HG02678 (cell line): ENCODE data around the gene ZNF79.

Source experiments
- ATAC-seq: cut with Tn5 transposase; IDR thresholded peaks from one replicate; pipeline ENCODE4 v1.9.1; 2021; ENCODE audit warnings: mild to moderate bottlenecking, moderate library complexity; ENCODE audit not compliant: unreplicated experiment

Gene ZNF79

GRCh38 chr9:127423934-127424675 is at the start of gene ZNF79:
Gene ZNF79 (plus strand): TSS chr9:127424382. CDS start chr9:127424788, 406 bp downstream.
- ATAC-seq: peak; percentile 85

DNA sequence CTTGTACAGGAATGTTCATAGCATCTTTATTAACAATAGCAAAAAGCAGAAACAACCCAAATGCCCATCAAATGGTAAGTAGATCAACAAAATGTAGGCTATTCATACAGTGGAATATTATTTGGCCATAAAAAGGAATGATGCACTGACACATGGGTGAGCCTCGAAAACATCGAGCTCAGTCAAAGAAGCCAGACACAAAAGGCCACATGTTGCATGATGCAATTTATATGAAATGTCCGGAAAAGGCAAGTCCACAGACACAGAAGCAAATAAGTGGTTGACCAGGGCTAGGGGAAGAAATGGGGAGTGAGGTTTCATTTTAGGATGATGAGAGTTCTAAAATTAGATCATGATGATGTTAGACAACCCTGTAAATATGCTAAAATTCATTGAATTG is 43.7 kb upstream of the ZNF79 start:
- no peak for ATAC-seq

GRCh38 chr9:127382541-127382940 is 41.6 kb upstream of the ZNF79 start:
- no peak for ATAC-seq

GRCh38 chr9:127384016-127384730 is 40.0 kb upstream of the ZNF79 start:
- ATAC-seq: no peak

DNA sequence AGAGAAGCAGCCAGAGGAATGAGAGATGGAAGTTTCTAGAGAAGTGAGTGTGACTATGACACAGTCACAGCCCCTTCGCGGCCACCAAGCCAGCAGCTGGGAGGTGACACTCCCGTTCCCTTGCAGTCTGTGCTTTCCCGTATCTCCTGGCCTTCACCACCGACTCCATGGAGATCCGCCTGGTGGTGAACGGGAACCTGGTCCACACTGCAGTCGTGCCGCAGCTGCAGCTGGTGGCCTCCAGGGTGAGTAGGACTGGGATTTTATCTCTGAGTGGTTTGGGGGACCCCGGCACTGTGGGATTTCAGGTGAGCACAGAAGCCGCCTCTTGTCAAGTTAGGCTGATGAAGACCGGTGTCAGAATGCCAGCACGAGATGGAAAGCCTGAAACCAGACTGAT is 39.3 kb upstream of the ZNF79 start:
- ATAC-seq: no peak

- ATAC-seq: no peak
Observed at GRCh38 chr9:127386249-127386648, 37.9 kb upstream of the ZNF79 start.

GRCh38 chr9:127386981-127387380 is 37.2 kb upstream of the ZNF79 start:
- no peak for ATAC-seq

GRCh38 chr9:127388037-127388855 is 35.9 kb upstream of the ZNF79 start:
- ATAC-seq: peak; percentile 83

DNA sequence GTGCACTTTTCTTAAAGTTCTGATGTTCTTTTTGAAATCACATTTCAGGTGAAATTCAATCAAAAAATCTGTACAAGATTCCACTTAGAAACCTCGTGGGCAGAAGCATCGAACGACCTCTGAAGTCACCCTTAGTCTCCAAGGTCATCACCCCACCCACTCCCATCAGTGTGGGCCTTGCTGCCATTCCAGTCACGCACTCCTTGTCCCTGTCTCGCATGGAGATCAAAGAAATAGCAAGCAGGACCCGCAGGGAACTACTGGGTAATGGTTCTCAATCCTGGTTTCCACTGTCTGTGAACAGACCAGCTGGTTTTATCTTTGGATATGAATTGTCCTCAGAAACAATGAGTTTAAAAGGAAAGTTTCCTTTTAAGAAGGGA is 35.3 kb upstream of the ZNF79 start:
- ATAC-seq: no peak

DNA sequence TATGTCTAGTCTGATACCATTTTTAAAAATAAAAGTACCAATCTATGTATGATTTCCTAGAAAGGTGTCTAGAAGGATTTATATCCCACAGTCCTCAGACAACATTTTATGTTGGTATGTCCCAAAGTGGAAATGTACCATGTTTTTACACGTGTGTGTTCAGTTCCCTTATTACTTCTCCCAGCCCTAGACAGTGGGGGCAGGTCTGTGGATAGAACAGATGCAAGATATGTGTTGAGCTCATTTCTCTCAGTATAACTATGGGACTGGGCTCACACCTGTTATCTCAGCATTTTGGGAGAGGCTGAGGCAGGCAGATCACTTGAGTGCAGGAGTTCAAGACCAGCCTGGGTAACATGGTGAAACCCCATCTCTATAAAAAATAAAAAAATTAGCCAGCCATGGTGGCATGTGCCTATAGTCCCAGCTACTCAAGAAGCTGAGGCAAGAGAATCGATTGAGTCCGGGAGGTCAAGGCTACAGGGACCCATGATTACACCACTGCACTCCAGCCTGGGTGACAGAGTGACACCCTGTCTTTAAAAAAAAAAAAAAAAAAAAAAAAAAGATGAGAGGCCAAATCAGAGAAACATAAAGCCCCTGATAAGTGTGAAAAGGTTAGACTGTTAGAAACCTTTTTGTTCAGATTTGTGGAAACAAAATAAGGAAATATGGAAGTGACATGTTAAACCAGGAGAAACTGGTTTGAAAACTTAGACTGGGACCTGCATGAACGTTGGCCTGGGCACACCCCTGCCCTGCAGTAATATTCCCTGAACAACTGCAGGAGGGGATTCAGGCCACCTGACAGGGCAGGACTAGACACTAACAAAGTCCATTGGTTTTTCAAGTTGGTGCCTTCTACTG is 34.6 kb upstream of the ZNF79 start:
- ATAC-seq: no peak

- ATAC-seq: no peak
Observed at GRCh38 chr9:127390248-127390545, 34.0 kb upstream of the ZNF79 start.

DNA sequence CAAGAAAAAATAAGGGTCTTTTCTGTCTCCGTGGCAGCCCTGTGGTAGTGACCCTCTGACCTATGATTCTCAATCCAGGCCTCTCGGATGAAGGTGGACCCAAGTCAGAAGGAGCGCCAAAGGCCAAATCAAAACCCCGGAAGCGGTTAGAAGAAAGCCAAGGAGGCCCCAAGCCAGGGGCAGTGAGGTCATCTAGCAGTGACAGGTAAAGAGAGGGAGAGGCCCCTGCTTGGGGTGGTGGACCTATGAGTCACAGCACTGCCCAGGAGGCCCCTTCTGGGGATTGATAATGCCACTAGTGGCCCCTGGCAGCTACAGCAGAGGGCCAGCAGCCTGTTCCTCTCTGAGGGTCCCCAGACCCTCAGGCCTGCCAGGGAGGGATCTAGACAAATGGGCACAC is 33.6 kb upstream of the ZNF79 start:
- ATAC-seq: no peak

DNA sequence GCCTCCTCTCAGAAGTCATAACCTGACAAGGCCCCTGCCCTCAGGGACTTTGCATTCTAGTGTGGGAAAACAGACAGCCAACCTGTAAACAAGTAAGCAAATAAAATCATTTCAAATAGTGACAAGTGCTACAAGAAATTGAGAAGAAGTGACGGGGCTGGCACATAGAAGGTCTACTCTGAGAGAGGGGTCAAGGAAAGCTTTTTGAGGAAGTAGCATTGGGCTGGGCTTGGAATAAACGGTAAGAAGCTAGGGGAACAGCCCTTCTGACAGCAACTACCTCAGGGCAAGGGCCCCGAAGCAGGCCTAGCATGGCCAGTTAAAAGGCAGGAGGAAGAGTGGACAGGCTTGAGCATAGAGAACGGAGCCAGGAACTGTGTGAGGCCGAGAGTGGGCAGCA is 32.0 kb upstream of the ZNF79 start:
- no peak for ATAC-seq

- ATAC-seq: no peak
Observed at GRCh38 chr9:127392976-127393375, 31.2 kb upstream of the ZNF79 start.

DNA sequence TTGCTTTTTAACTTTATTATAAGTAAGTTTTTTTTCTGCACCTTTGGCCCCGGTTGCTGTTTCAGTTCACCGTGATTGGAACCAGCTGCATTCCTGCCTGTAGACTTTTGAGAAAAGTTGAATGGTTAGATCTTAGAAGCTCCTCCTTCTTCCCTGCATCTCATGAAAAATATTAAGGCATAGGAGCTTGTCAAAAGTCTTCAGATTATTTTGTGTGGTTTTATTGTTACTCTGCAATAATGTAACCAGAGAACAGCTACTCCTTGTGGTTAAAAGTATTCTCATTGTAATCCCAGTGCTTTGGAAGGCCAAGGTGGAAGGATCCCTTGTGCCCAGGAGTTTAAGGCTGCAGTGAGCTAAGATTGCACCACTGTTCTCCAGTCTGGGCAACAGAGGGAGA is 30.5 kb upstream of the ZNF79 start:
- ATAC-seq: no peak

DNA sequence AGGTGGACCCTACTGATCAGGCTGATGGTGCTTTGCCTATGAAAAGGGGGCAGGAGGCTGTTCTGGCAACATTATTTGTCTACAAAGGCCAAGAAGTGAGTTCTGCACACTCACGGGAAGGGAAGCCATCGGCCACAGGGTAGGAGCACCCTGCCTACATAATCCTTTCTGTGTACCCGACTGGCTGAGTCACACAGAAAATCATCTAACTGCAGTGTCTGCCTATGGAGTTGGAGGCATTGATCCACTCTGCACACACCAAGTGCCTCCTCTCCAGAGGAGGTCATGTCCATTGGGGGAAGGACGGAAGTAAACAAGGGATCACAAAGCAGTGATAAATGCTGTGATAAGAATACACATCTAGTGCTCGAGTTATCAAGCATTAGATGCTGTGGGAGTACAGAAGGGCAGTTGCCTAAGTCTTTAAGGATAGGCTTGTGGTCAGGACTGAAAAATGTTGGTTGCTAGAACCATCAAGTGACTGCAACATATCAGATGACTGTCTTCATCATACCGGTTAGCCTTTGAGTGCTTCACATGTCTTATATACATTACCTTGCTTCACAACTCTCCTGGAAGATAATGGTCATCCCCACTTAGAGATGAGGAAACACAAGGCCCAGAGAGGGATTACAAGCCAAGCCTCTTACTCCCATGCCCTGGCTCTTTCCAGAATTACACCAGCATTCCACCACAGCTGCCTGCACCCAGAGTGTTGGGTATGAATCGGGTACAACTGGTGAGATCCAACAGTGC is 28.5 kb upstream of the ZNF79 start:
- no peak for ATAC-seq

DNA sequence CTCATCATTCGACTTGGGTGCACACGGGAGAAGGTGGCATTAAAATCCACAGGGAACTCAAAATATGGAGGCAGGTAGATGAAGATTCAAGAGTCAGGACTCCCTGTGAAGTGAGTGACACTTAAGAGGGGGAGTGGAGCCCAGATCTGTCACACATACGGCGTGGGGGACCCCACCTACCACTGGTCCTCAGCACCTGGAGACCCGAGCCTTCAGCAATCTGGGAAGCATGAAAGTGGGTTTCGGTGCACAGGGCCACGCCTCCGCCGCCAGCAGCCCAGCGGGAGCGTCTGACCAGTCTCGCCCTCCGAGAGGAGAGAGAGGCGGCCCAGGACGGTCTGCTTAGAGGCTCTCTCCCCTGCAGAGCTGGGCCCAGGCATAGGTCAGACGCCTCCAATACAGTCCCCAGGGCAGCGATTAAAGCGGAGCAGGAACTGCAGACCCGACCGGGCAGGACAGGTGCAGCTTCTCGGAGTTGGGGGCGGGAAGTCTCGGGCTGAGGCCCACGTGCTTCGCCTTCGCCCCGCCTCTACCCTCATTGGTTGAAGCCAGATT is 27.9 kb upstream of the ZNF79 start:
- no peak for ATAC-seq

GRCh38 chr9:127396808-127397645 is 27.2 kb upstream of the ZNF79 start, which contains the start of gene SLC2A8:
Gene SLC2A8 (plus strand): TSS chr9:127397169. CDS start chr9:127397231, 62 bp downstream.
- ATAC-seq: peak; percentile 94
